H1 (cell line): ENCODE data around the gene SERPINA12. TPM values are rescaled to one million over a fixed set of nuclear protein-coding genes. Genes with fewer than 3 reads are reported as not detected.
A peak's percentile ranks its signal among the peaks of the same experiment; 100 is the strongest.

Experiments
- CTCF ChIA-PET: fragments of 300-600 bp; sonication (Branson Sonifier 250); formaldehyde crosslinking; loops from one replicate; lab custom pipeline; 2021; ENCODE audit not compliant: partially characterized antibody; lab: Charles Lee
- POLR2A ChIA-PET: fragments of 300-600 bp; sonication (Branson Sonifier 250); formaldehyde crosslinking; loops from one replicate; lab custom pipeline; 2021; ENCODE audit warnings: inconsistent platforms; ENCODE audit not compliant: partially characterized antibody; lab: Charles Lee
- DNase-seq, 2 experiments: peaks; one replicate each; pipeline versions ENCODE4 v3.0.0 to v3.0.0-alpha.2; 2010 to 2022; ENCODE audit warnings: low spot score in 2 of 2, low read depth in 1 of 2, mixed read lengths in 1 of 2
- FAIRE-seq: peaks from 2 replicates; lab custom pipeline; 2011; peaks lifted over from hg19 to GRCh38; lab: Jason Lieb, UNC
- H2AFZ ChIP-seq: 2 replicates; pipeline ENCODE4 v1.8.1; 2012; ENCODE audit warnings: low read length, inconsistent platforms
- H2AK5ac ChIP-seq: 2 replicates; pipeline ENCODE4 v1.6.1; 2013; ENCODE audit warnings: low read depth, low read length
- H2BK120ac ChIP-seq: replicated peaks from 2 replicates; pipeline ENCODE3; 2013; ENCODE audit warnings: low read depth, low read length, inconsistent platforms
- H2BK12ac ChIP-seq: 2 replicates; pipeline ENCODE4 v1.6.1; 2013; ENCODE audit warnings: low read depth, low read length
- H2BK15ac ChIP-seq: 2 replicates; pipeline ENCODE4 v1.6.1; 2013; ENCODE audit warnings: low read length
- H2BK20ac ChIP-seq: 2 replicates; pipeline ENCODE4 v1.6.1; 2013; ENCODE audit warnings: low read length
- H2BK5ac ChIP-seq: 2 replicates; pipeline ENCODE4 v1.6.1; 2013; ENCODE audit warnings: low read depth, low read length
- H3K14ac ChIP-seq: 2 replicates; pipeline ENCODE4 v1.6.1; 2013; ENCODE audit warnings: inconsistent platforms; ENCODE audit not compliant: insufficient read length
- H3K18ac ChIP-seq: 2 replicates; pipeline ENCODE4 v1.6.1; 2013; ENCODE audit warnings: low read length; ENCODE audit errors: extremely low read depth
- H3K23ac ChIP-seq: 2 replicates; pipeline ENCODE4 v1.6.1; 2013; ENCODE audit warnings: inconsistent platforms; ENCODE audit not compliant: insufficient read length
- H3K23me2 ChIP-seq: 2 replicates; pipeline ENCODE4 v1.6.1; 2013; ENCODE audit warnings: low read depth, low read length
- H3K27ac ChIP-seq: 2 replicates; pipeline ENCODE4 v1.6.1; 2011; ENCODE audit warnings: low read depth, low read length, inconsistent platforms
- H3K27me3 ChIP-seq, 4 experiments: replicated peaks in 1 of 4; 1 replicate in 1 of 4; 2 replicates in 3 of 4; pipeline versions ENCODE4 v1.6.1 to v1.8.1; 2011 to 2013; ENCODE audit warnings: low read length in 3 of 4, mild to moderate bottlenecking in 3 of 4, inconsistent platforms in 2 of 4, mixed read lengths in 2 of 4, moderate library complexity in 1 of 4; ENCODE audit not compliant: control insufficient read depth in 3 of 4, insufficient read depth in 3 of 4; ENCODE audit errors: extremely low read depth in 1 of 4
- H3K36me3 ChIP-seq, 4 experiments: 2 replicates each; pipeline versions ENCODE4 v1.6.1 to v1.8.1; 2011 to 2013; ENCODE audit warnings: mild to moderate bottlenecking in 4 of 4, low read length in 3 of 4, moderate library complexity in 2 of 4, control low read depth in 1 of 4, inconsistent platforms in 1 of 4; ENCODE audit not compliant: insufficient read depth in 4 of 4, control insufficient read depth in 2 of 4
- H3K4ac ChIP-seq: replicated peaks from 2 replicates; pipeline ENCODE3; 2013; ENCODE audit warnings: low read length, low read depth, mixed read lengths, inconsistent platforms; ENCODE audit not compliant: insufficient read length
- H3K4me1 ChIP-seq, 4 experiments: replicated peaks in 1 of 4; 1 replicate in 1 of 4; 2 replicates in 3 of 4; pipeline versions ENCODE4 v1.6.1 to v1.8.1; 2011 to 2013; ENCODE audit warnings: low read length in 3 of 4, inconsistent platforms in 2 of 4, mixed read lengths in 1 of 4; ENCODE audit not compliant: insufficient read depth in 4 of 4, control insufficient read depth in 3 of 4
- H3K4me2 ChIP-seq, 2 experiments: 2 replicates each; pipeline versions ENCODE4 v1.6.1 to v1.8.1; 2011 to 2013; ENCODE audit warnings: low read depth in 2 of 2, low read length in 2 of 2, control low read depth in 1 of 2, inconsistent platforms in 1 of 2, mild to moderate bottlenecking in 1 of 2; ENCODE audit not compliant: insufficient read depth in 1 of 2
- H3K4me3 ChIP-seq, 4 experiments: fragments of 200-600, 300-600 bp in 1 of 4; sonication (generic), shearing (Covaris generic), sonication (Bioruptor Twin) in 1 of 4; 2 replicates each; pipeline versions ENCODE4 v1.5.1 to v1.8.1; 2011 to 2016; ENCODE audit warnings: low read length in 4 of 4, low read depth in 3 of 4, control low read depth in 2 of 4, inconsistent platforms in 2 of 4, mild to moderate bottlenecking in 2 of 4, mixed read lengths in 1 of 4, moderate library complexity in 1 of 4; ENCODE audit not compliant: insufficient read depth in 2 of 4; ENCODE audit errors: extremely low read depth in 1 of 4
- H3K56ac ChIP-seq: replicated peaks from 2 replicates; pipeline ENCODE3; 2013; ENCODE audit warnings: low read depth, mild to moderate bottlenecking, mixed read lengths, low read length, inconsistent platforms; ENCODE audit not compliant: insufficient read length
- H3K79me1 ChIP-seq: 2 replicates; pipeline ENCODE4 v1.6.1; 2013; ENCODE audit warnings: low read depth, low read length, control low read depth
- H3K79me2 ChIP-seq, 2 experiments: 2 replicates each; pipeline versions ENCODE4 v1.6.1 to v1.8.1; 2012 to 2013; ENCODE audit warnings: low read length in 2 of 2, mild to moderate bottlenecking in 2 of 2, inconsistent platforms in 1 of 2; ENCODE audit not compliant: insufficient read depth in 2 of 2, control insufficient read depth in 1 of 2
- H3K9ac ChIP-seq, 4 experiments: replicated peaks in 1 of 4; 1 replicate in 1 of 4; 2 replicates in 3 of 4; pipeline versions ENCODE4 v1.6.1 to v1.8.1; 2011 to 2013; ENCODE audit warnings: low read depth in 3 of 4, low read length in 3 of 4, control low read depth in 2 of 4, mild to moderate bottlenecking in 2 of 4, moderate library complexity in 2 of 4, inconsistent platforms in 1 of 4; ENCODE audit errors: extremely low read depth in 1 of 4
- H3K9me3 ChIP-seq, 2 experiments: 2 replicates each; pipeline versions ENCODE4 v1.6.1 to v1.8.1; 2012 to 2013; ENCODE audit warnings: mild to moderate bottlenecking in 2 of 2, moderate library complexity in 2 of 2, control low read depth in 1 of 2, inconsistent platforms in 1 of 2, low read depth in 1 of 2, low read length in 1 of 2, mixed read lengths in 1 of 2; ENCODE audit not compliant: insufficient read depth in 2 of 2
- H4K20me1 ChIP-seq, 2 experiments: replicated peaks in 1 of 2; 2 replicates each; pipeline versions ENCODE3 to v1.8.1; 2011 to 2013; ENCODE audit warnings: inconsistent platforms in 2 of 2, low read length in 2 of 2, mild to moderate bottlenecking in 1 of 2; ENCODE audit not compliant: insufficient read depth in 2 of 2, control insufficient read depth in 1 of 2
- H4K5ac ChIP-seq: 2 replicates; pipeline ENCODE4 v1.6.1; 2013; ENCODE audit warnings: low read length, low read depth, mixed read lengths, inconsistent platforms; ENCODE audit not compliant: insufficient read length
- H4K8ac ChIP-seq: 2 replicates; pipeline ENCODE4 v1.8.0; 2013; ENCODE audit warnings: mild to moderate bottlenecking, moderate library complexity, low read length, inconsistent platforms; ENCODE audit not compliant: insufficient read depth; ENCODE audit errors: extremely low read depth
- H4K91ac ChIP-seq: replicated peaks from 2 replicates; pipeline ENCODE3; 2013; ENCODE audit warnings: low read length, mixed read lengths, inconsistent platforms; ENCODE audit not compliant: insufficient read length
- BCL11A ChIP-seq, 2 experiments: IDR thresholded peaks; one replicate each; pipeline ENCODE4 v1.6.1; 2011; ENCODE audit warnings: low read depth in 2 of 2, low read length in 2 of 2, mild to moderate bottlenecking in 2 of 2
- WGBS, 2 experiments: shearing (Covaris generic) in 1 of 2; methylation state at CpG; one replicate each; pipeline versions ENCODE4 v1.1.6 to v1.1.7; 2013 to 2015; ENCODE audit warnings: low lambda C conversion rate in 2 of 2, mixed read lengths in 2 of 2, inconsistent platforms in 1 of 2, low coverage in 1 of 2, missing lambda C conversion rate in 1 of 2; ENCODE audit not compliant: insufficient replicate concordance in 2 of 2, insufficient coverage in 1 of 2, insufficient read length in 1 of 2; ENCODE audit errors: extremely low coverage in 1 of 2, missing lambda C conversion rate in 1 of 2; 5-methylcytosine and 5-hydroxymethylcytosine counted together
- polyA plus RNA-seq, 7 experiments: library from polyadenylated mRNA; depleted of rRNA in 3 of 7; stranded (reverse) in 5 of 7; unstranded in 2 of 7; fragments of >200 nt in 5 of 7; fragments of 200-250 nt in 2 of 7; gene quantifications; 1 replicate in 5 of 7; 2 replicates in 1 of 7; 4 replicates in 1 of 7; pipeline versions ENCODE4 v1.2.1 to v1.2.3, GENCODE V29; 2011 to 2013; ENCODE audit warnings: missing spikeins in 2 of 7, mixed read lengths in 2 of 7
- total RNA-seq: library from RNA; stranded (reverse); fragmentation: NEBNext Ultra II Directional; extraction: Animal tissue kit (Norgen Biotek cat#: 25700); gene quantifications from 2 replicates; pipeline ENCODE4 v1.2.1, GENCODE V29; 2021
- TF ChIP-seq, protein P1 (sequence below): IDR thresholded peaks from 2 replicates; pipeline ENCODE4 v1.6.1; 2011; ENCODE audit warnings: low read length, improper control_type of control experiment
- TF ChIP-seq, protein P2 (sequence below), 3 experiments: IDR thresholded peaks; 1 replicate in 2 of 3; 2 replicates in 1 of 3; pipeline versions ENCODE4 v1.5.1 to v1.6.1; 2011; ENCODE audit warnings: low read length in 3 of 3, mild to moderate bottlenecking in 3 of 3, inconsistent platforms in 2 of 3, low read depth in 1 of 3, moderate library complexity in 1 of 3; ENCODE audit not compliant: insufficient read depth in 1 of 3; ENCODE audit errors: control extremely low read depth in 1 of 3
- TF ChIP-seq, protein P3 (sequence below): IDR thresholded peaks from 2 replicates; pipeline ENCODE4 v1.6.1; 2011; ENCODE audit warnings: low read depth, mild to moderate bottlenecking, low read length; ENCODE audit not compliant: insufficient read depth

The SERPINA12 gene
- total and polyA plus RNA-seq, 2 of the 8 experiments (the other 6 are each of a cell fraction or from before 2014, with no cell fraction given), result not detected

DNA sequence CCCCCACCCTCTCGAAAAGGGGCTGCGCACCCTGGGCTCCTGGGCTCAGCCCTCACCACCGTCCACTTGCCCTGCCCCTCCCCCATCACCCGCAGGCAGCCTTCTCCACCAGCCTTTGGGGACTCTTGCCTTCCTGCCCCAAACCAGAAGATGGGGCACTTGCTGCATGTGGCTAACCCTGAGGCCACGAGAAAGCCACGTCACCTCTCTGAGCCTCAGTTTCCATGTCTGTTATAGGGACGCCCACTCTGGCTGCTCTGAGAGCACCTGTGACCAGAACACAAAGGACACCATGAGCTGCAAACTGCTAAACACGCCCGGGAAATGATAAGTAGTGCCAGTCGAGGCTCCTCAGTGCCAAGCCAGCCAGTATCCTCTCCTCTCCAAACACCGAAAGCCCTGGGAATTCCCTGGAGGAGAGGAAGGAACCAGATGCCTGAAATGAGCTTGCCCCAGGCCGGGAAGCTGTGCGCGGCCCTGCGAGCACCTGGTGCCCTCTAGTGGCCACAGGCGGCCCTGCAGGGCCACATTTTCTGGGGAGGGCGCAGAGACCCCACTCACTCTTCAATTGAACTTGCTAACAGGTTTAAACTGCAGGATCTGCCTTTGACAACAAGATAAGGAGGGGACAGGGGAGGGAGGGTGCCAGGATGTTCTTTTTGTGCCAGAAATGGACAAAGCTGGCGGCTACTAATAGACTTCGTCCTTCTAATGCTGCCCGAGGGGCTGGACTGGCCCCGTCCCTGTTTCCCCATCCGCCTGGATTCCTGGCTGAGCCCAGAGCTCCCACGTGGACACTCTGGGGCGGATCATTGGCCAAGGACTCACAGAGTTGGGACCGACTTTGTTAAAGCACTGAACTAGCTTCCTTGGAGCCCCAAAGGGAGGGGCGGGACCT lies 23.1 kb downstream of the SERPINA12 start:
- H2BK5ac ChIP-seq, result peak overlapping the region; percentile 66; the same call in 1 of the 2 replicates
- peaks cover 0 to 14% (median 11%) of the 10 kb centered on the region in 4 experiments; a peak in 6 of 7 replicates for H3K4me1 ChIP-seq
- H2AK5ac ChIP-seq, result no peak overlapping the region
- peak overlapping the region; percentile 94; the same call in 1 of the 2 replicates for H2AFZ ChIP-seq
- peaks cover 3% of the 10 kb centered on the region; the same call in 1 of the 2 replicates for H3K23me2 ChIP-seq
- no peak overlapping the region for H3K56ac ChIP-seq
- no peaks in the 10 kb centered on the region for H3K79me2 ChIP-seq
- H3K14ac ChIP-seq, result no peak overlapping the region
- H4K91ac ChIP-seq, result peak overlapping the region; percentile 77
- H4K8ac ChIP-seq, result 0 out of 2 replicates have a peak overlapping the region, but pooled peaks have one; percentile 46
- H3K36me3 ChIP-seq, result no peaks in the 10 kb centered on the region
- no peak overlapping the region for H3K4ac ChIP-seq
- H3K4me3 ChIP-seq, result peak overlapping the region in 3 of 4 experiments; percentile 20 to 55 (median 43); a peak in 6 of 8 replicates
- ChIA-PET POLR2A (interaction anchor here (0.9 to 1.3 kb wide), 5 partner anchors 12 to 63 kb away, joined by 3 to 8 read pairs (median 4); no protein-coding TSS in a partner anchor), CTCF (interaction anchor here (0.6 to 5.1 kb wide), 62 partner anchors 9 to 976 kb away, joined by 3 to 78 read pairs (median 6); partner anchors contain the start of genes SERPINA4 and SERPINA9)
- peak overlapping the region; percentile 97; the same call in 1 of the 2 replicates for H2BK12ac ChIP-seq
- peak overlapping the region; percentile 45 to 74 for H3K4me2 ChIP-seq
- H3K18ac ChIP-seq, result peak overlapping the region; percentile 94
- no peaks in the 10 kb centered on the region for H3K79me1 ChIP-seq
- H2BK120ac ChIP-seq, result no peak overlapping the region
- no peak overlapping the region for H3K9ac ChIP-seq
- peak; percentile 78 for FAIRE-seq
- H2BK20ac ChIP-seq, result peak overlapping the region; percentile 99; the same call in 1 of the 2 replicates
- WGBS, 2 experiments, result 30% methylated on average over 26 of the region's 26 CpGs; no CpG with 5 or more reads in 1 of the 2 experiments
- no peak overlapping the region; the same call in 1 of the 2 replicates for H3K27ac ChIP-seq
- peak overlapping the region; percentile 99; the same call in 1 of the 2 replicates for H2BK15ac ChIP-seq
- no peaks in the 10 kb centered on the region for H3K27me3 ChIP-seq
- H4K5ac ChIP-seq, result peak overlapping the region; percentile 1
- DNase-seq, result peak; percentile 59 to 94
- no peak overlapping the region for H3K23ac ChIP-seq
- no peaks in the 10 kb centered on the region for H3K9me3 ChIP-seq
- no peaks in the 10 kb centered on the region for H4K20me1 ChIP-seq
- TF ChIP-seq, protein P1, sequence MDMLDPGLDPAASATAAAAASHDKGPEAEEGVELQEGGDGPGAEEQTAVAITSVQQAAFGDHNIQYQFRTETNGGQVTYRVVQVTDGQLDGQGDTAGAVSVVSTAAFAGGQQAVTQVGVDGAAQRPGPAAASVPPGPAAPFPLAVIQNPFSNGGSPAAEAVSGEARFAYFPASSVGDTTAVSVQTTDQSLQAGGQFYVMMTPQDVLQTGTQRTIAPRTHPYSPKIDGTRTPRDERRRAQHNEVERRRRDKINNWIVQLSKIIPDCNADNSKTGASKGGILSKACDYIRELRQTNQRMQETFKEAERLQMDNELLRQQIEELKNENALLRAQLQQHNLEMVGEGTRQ, result peak; percentile 72
- TF ChIP-seq, protein P2, sequence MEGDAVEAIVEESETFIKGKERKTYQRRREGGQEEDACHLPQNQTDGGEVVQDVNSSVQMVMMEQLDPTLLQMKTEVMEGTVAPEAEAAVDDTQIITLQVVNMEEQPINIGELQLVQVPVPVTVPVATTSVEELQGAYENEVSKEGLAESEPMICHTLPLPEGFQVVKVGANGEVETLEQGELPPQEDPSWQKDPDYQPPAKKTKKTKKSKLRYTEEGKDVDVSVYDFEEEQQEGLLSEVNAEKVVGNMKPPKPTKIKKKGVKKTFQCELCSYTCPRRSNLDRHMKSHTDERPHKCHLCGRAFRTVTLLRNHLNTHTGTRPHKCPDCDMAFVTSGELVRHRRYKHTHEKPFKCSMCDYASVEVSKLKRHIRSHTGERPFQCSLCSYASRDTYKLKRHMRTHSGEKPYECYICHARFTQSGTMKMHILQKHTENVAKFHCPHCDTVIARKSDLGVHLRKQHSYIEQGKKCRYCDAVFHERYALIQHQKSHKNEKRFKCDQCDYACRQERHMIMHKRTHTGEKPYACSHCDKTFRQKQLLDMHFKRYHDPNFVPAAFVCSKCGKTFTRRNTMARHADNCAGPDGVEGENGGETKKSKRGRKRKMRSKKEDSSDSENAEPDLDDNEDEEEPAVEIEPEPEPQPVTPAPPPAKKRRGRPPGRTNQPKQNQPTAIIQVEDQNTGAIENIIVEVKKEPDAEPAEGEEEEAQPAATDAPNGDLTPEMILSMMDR (IDR thresholded peaks at IDR 0.05; ENCODE audit: control extremely low read depth in 1 of 3, insufficient read depth in 1 of 3, low read depth in 1 of 3, low read length in 3 of 3), result peak; percentile 93 to 96 (median 96)
- TF ChIP-seq, protein P3, sequence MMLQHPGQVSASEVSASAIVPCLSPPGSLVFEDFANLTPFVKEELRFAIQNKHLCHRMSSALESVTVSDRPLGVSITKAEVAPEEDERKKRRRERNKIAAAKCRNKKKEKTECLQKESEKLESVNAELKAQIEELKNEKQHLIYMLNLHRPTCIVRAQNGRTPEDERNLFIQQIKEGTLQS, result 0 out of 2 replicates have a peak, but pooled peaks have one; percentile 31
- no peak for TF ChIP-seq BCL11A (IDR thresholded peaks at IDR 0.05; ENCODE audit: low read depth in 2 of 2, low read length in 2 of 2)
